GM18951 (cell line): Measurements from ENCODE around the gene RAB23.

Experiments
- POLR2A ChIP-seq: IDR thresholded peaks from 4 replicates; pipeline ENCODE4 v1.6.1; 2011; ENCODE audit warnings: mild to moderate bottlenecking; ENCODE audit not compliant: insufficient read length, insufficient read depth; ENCODE audit errors: extremely low read depth
- in situ Hi-C: fragments of 300-500 bp; cut with MboI; formaldehyde crosslinking; loops from one replicate; pipeline ENCODE4 v1.12.0; 2022; ENCODE audit warnings: low sequenced_read_pairs, mixed read lengths, inconsistent platforms; ENCODE audit not compliant: unreplicated experiment

Gene RAB23

DNA sequence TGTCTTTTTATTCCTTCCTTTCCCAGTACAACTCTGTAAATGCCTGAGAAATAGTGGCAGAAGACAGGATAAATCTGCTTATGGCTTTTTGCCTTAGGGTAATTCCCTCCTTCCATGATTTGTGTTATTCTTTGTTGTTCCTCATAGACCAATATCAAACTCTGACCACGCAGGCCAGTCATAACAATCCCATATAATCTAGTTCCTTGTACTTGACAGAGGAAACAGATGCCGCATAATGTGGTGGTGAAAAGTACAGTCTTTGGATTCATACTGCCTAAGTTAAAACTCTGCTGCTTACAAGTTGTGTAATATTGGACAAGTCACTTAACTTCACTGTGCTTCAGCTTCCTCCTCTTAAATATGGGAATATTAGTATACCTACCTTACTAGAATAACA is 58.2 kb downstream of the RAB23 start:
- in situ Hi-C loops = no loop called here
- no peak for TF ChIP-seq POLR2A

DNA sequence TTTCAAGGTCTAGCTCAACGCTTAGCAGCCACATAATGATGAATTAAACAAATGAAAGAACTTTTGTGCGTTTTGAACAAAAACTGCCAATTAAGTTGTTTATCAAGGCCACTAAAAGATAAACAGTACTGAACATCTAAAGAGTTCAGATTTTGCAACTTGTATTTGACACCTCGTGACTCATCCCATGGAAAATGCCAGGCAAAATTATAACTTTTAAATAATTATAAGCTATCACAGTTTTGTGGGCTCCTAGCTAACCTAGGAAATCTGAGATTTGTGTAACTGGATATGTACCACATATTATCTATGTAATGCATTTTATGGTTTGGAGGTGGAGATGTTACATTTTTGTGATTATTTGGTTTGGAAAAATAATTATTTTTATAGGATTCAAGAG is 59.6 kb downstream of the RAB23 start:
- no peak for TF ChIP-seq POLR2A
- in situ Hi-C loops = no loop called here

DNA sequence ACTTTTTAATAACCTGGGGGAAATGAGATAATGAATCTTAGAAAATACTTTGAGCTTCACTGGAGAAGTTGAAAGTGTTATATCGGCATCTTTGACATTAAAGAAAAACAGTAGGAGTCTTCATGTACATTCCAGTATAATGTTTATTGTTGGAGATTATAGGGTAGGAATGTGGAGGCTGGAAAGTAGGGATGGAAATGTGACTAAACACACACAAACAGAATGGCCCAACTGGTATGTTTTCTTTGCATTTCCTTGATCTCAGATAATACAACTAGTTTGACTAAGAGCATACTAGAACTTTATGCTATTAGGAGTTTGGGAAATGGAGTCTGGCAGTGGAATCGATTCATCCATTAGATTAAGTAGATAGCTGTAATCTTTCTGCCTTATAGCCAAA is 60.1 kb downstream of the RAB23 start:
- in situ Hi-C loops = no loop called here
- no peak for TF ChIP-seq POLR2A

DNA sequence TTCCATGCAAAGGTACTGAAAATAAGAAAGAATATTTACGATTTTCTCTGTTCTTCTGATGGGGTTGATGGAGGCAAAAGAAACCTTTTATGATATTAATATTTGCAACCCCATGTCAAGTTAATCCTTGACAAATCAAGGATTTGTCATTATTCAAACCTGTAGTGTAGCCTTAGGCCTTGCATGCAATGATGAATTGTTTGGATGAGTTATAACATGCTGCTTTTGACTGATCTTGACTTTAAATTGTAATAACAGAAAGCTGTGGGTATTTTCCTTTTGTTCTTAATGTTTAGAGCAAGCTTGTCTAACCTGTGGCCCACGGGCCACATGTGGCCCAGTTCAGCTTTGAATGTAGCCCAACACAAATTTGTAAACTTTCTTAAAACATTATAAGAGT is 63.0 kb downstream of the RAB23 start:
- in situ Hi-C loops = no loop called here
- TF ChIP-seq POLR2A = no peak

DNA sequence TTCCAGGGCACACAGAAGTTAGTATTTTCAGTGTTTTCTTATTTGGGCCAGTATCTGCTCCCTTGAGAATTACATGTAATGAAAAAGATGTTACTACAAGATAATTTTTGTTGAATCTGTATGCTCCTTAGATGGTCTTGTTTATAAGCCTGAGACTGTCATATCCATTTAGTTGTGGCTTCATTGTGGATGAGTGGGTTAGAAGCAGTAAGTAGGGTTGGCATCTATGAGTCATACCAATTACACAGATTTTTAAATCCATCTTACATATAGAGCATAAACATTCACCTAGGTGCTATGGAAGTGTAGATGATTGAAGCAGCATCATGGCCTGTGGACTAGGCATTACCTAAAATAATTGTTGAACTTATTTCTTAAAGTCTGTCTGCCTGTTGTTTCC is 63.4 kb downstream of the RAB23 start:
- in situ Hi-C loops = no loop called here
- no peak for TF ChIP-seq POLR2A

DNA sequence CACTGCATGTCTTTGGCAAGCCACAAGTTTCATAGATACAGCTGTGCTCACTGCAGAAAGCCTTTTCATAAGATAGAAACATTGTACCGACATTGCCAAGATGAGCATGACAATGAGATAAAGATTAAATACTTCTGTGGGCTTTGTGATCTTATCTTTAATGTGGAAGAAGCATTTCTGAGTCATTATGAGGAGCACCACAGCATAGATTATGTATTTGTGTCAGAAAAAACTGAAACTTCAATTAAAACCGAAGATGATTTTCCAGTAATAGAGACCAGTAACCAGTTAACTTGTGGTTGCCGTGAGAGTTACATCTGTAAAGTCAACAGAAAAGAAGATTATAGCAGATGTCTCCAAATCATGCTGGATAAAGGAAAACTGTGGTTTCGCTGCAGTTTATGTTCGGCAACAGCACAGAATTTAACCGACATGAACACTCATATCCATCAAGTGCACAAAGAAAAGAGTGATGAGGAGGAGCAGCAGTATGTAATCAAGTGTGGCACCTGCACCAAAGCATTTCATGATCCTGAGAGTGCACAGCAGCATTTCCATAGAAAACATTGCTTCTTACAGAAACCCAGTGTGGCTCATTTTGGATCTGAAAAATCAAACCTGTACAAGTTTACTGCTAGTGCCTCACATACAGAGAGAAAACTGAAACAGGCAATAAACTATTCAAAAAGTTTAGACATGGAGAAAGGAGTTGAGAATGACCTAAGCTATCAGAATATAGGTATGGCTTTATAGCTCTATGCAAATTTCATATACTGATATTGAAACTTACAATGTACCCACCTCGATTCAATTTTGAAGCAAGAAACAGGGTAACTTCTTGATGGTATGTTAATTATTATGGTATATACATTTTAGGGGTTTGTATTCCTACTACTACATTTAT is 73.9 kb downstream of the RAB23 start:
- in situ Hi-C loops = no loop called here
- TF ChIP-seq POLR2A = no peak

DNA sequence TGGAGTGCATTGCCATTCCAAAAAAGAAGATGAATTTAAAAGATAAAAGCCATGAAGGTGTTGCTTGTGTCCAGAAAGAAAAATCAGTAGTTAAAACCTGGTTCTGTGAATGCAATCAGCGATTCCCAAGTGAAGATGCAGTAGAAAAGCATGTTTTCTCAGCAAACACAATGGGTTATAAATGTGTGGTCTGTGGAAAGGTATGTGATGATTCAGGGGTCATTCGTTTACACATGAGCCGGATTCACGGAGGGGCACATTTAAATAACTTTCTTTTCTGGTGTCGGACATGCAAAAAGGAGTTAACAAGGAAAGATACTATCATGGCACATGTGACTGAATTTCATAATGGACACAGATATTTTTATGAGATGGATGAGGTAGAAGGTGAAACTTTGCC is 74.7 kb downstream of the RAB23 start:
- no peak for TF ChIP-seq POLR2A
- in situ Hi-C loops = no loop called here

DNA sequence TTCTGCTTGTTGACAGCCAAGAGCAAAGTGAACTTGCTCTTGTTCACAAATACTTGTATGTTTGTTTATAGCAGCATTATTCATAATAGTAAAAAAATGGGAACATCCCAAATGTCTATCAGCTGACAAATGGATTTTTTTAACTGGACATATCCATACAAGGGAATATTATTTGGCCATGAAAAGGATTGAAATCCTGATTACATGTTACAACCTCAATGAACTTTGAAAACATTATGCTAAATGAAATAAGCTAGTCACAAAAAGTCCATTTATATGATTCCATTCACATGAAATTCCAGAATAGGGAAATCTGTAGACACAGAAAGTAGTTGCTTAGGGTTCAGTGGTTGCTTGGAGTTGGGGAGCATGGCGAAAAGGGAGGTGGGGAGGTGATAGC is 78.4 kb downstream of the RAB23 start:
- in situ Hi-C loops = no loop called here
- TF ChIP-seq POLR2A = no peak

DNA sequence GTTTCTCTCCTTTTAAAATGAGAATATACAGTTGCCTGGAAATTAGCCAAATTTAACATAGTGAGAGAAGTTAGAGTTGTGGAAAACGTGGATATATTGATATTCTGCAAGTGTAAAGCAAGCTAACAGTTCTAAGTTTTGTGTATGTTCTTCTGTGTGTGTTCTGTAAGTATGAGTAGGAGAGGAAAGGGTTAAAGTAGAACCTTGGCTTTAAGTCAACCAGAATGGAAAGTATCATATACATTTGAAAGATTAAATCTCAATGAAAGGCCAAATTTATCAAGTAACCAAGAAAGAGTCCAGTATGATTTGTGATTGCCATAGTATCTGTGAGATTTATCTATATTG is 80.0 kb downstream of the RAB23 start:
- in situ Hi-C loops = no loop called here
- TF ChIP-seq POLR2A = no peak

DNA sequence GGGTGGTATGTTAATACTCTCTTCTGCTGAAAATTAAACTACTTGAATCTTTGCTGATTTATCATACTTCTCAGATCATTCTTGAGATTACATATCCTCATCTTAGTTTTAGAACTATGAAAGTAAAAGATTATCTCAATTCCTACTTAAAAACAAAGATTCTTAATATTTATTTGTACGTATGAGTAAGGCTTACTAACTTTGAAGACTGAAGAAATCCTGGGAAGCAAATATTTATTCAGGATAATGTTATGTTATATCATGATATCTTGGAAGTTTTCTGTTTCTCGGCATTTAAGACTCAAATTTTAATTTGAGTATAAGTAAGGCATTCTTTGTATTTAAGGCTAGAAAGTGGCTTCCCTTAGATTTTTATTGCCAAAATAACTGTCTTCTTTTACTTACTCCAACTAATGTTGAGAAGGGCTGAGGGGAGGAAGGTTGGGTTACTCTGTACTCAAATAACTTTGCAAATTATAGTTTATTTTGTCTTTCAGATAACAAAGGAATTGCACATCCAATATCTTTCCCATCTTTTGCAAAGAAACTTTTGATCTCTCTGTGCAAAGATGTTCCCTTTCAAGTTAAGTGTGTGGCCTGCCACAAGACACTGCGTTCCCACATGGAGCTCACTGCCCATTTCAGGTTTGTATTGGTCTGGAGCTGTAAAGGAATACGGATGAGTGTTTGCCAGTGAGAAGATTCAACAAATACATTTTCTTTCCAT is 80.5 kb downstream of the RAB23 start:
- in situ Hi-C loops = no loop called here
- no peak for TF ChIP-seq POLR2A

DNA sequence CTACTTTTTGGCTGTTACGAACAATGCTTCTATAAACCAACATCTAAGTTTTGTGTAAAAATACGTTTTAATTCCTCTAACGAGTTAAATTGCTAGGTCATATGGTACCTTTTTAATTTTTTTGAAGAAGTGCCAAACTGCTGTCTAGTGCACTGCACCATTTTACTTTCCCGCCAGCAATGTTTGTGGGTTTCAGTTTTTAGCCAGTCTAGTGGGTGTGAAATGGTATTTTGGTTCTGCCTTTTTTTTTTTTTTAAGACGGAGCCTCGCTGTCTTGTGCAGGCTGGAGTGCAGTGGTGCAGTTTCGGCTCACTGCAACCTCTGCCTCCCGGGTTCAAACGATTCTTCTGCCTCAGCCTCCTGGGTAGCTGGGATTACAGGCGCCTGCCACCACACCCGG is 84.1 kb downstream of the RAB23 start:
- TF ChIP-seq POLR2A = no peak
- in situ Hi-C loops = no loop called here

DNA sequence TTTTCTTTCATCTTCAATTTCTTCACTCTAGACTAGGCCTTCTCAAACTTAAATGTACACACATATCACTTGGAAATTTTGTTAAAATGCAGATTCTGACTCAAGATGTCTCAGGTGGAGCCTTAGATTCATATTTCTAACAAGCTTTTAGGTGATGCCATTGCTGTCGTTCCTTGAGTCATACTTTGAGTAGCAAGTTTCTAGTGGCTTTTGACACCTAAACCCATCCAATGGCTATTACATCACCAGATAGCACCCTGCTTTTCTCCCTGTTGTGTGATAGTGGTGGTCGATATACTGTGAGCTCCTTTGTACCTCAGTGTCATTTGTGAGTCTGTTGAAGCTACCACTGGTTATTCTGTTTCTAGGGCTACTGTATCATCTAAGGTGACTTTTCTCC is 84.8 kb downstream of the RAB23 start:
- TF ChIP-seq POLR2A = no peak
- in situ Hi-C loops = no loop called here
